GM10266 (cell line): ENCODE measurements around the gene CEP72.

Experiments
- DNase-seq: peaks from one replicate; pipeline ENCODE4 v3.0.0; 2012; ENCODE audit errors: extremely low spot score
- TF ChIP-seq, protein P1 (sequence below): IDR thresholded peaks from 2 replicates; pipeline ENCODE4 v1.5.1; 2012; ENCODE audit warnings: mild to moderate bottlenecking, low read depth; ENCODE audit not compliant: control insufficient read depth, insufficient read depth; ENCODE audit errors: missing control alignments

Gene CEP72

GRCh38 chr5:585962-586628 is 26.0 kb upstream of the CEP72 start:
- DNase-seq, result no peak
- TF ChIP-seq, protein P1, sequence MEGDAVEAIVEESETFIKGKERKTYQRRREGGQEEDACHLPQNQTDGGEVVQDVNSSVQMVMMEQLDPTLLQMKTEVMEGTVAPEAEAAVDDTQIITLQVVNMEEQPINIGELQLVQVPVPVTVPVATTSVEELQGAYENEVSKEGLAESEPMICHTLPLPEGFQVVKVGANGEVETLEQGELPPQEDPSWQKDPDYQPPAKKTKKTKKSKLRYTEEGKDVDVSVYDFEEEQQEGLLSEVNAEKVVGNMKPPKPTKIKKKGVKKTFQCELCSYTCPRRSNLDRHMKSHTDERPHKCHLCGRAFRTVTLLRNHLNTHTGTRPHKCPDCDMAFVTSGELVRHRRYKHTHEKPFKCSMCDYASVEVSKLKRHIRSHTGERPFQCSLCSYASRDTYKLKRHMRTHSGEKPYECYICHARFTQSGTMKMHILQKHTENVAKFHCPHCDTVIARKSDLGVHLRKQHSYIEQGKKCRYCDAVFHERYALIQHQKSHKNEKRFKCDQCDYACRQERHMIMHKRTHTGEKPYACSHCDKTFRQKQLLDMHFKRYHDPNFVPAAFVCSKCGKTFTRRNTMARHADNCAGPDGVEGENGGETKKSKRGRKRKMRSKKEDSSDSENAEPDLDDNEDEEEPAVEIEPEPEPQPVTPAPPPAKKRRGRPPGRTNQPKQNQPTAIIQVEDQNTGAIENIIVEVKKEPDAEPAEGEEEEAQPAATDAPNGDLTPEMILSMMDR, result no peak

GRCh38 chr5:586751-587285 is 25.3 kb upstream of the CEP72 start:
- TF ChIP-seq, protein P1, result no peak
- DNase-seq, result no peak

DNA sequence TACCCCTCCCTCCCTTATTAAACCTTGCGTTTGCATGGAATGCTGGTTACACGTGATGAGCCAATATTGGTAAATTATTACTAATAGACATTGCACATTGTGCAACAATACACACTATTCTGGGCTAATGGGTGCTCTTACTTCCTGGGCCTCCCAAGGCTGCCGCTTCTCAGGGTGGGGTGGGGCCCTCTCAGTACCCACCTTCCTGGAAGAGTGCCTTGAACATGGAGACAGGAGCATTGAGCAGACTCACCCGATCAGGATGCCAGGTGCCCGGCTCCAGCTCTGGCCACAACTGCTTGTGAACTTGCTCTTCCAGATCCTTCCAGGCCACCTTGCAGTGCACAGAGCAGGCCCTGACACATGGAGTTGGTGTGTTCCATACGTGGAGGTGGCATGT is 24.7 kb upstream of the CEP72 start:
- TF ChIP-seq, protein P1, result no peak

GRCh38 chr5:588406-588995 is 23.6 kb upstream of the CEP72 start:
- TF ChIP-seq, protein P1, result no peak
- no peak for DNase-seq

More for the DNA sequence above, 24.7 kb upstream of the CEP72 start:
- DNase-seq, result no peak

DNA sequence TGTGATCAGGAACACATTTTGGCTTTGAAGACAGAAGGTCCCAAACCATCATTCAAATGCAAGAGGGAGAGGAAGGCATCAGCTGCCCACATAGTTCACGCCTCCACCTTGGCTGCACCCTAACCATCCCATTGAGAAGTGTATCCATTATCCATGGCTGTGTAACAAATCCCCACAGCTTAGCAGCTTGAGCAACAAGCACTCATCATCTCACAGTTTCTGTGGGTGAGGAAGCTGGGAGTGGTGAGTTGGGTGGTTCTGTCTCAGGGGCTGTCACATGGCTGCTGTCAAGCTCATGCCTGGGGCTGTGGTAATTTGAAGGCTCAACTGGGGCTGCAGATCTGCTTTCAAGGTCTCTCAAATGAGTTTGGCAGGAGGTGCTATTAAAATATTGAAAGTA is 23.0 kb upstream of the CEP72 start:
- TF ChIP-seq, protein P1, result no peak

DNA sequence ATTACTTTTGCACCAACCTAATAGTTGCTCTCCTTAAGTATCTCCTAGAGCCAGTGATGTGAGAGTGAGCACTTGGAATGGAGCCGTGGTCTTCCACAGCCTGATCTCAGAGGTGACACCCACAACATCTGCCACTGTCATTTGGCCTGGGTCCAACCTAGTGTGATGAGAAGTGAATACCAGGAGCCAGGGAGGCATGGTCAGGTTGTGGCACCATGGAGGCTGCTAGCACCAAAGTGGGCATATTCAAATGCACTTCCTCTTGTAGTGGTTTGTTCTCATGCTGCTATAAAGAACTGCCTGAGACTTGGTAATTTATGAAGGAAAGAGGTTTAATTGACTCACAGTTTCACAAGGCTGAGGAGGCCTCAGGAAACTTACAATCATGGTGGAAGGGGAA is 22.6 kb upstream of the CEP72 start:
- TF ChIP-seq, protein P1, result no peak
- DNase-seq, result no peak

More for the DNA sequence above, 23.0 kb upstream of the CEP72 start:
- no peak for DNase-seq

GRCh38 chr5:590346-590745 is 21.8 kb upstream of the CEP72 start:
- no peak for DNase-seq
- TF ChIP-seq, protein P1, result no peak
